ENCODE measurements around the gene RAB20.
"Not testable (repeated sequence)": the region's sequence is repeated elsewhere in the genome, so short reads cannot be mapped to it uniquely, and the experiment has no call there.

- TF ChIP-seq FOXA1 (IDR thresholded peaks at IDR 0.05); ELF4 (IDR thresholded peaks at IDR 0.05); BHLHE40 (IDR thresholded peaks at IDR 0.05; ENCODE audit: borderline replicate concordance); SP1 (IDR thresholded peaks at IDR 0.05); ARNT (IDR thresholded peaks at IDR 0.05); CTBP1 (IDR thresholded peaks at IDR 0.05; ENCODE audit: borderline replicate concordance); ZNF384 (IDR thresholded peaks at IDR 0.05); FOXK2 (IDR thresholded peaks at IDR 0.05); NFRKB (IDR thresholded peaks at IDR 0.05); LEF1 (IDR thresholded peaks at IDR 0.05; ENCODE audit: borderline replicate concordance); TARDBP (IDR thresholded peaks at IDR 0.05): not testable (repeated sequence)
- TF ChIP-seq, protein P1, sequence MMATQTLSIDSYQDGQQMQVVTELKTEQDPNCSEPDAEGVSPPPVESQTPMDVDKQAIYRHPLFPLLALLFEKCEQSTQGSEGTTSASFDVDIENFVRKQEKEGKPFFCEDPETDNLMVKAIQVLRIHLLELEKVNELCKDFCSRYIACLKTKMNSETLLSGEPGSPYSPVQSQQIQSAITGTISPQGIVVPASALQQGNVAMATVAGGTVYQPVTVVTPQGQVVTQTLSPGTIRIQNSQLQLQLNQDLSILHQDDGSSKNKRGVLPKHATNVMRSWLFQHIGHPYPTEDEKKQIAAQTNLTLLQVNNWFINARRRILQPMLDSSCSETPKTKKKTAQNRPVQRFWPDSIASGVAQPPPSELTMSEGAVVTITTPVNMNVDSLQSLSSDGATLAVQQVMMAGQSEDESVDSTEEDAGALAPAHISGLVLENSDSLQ (IDR thresholded peaks at IDR 0.05): not testable (repeated sequence)
These were observed 63.6 kb downstream of the RAB20 start for GRCh38 chr13:110497896-110498295.
